GM18520 (cell line): ENCODE measurements around the gene ATXN7.
A peak's percentile ranks its signal among the peaks of the same experiment; 100 is the strongest.

Experiments
- ATAC-seq: cut with Tn5 transposase; IDR thresholded peaks from one replicate; pipeline ENCODE4 v1.9.1; 2021; ENCODE audit not compliant: unreplicated experiment

ATXN7 gene

GRCh38 chr3:63979093-63979885 lies 115.6 kb downstream of the ATXN7 start:
- ATAC-seq, result no peak

DNA sequence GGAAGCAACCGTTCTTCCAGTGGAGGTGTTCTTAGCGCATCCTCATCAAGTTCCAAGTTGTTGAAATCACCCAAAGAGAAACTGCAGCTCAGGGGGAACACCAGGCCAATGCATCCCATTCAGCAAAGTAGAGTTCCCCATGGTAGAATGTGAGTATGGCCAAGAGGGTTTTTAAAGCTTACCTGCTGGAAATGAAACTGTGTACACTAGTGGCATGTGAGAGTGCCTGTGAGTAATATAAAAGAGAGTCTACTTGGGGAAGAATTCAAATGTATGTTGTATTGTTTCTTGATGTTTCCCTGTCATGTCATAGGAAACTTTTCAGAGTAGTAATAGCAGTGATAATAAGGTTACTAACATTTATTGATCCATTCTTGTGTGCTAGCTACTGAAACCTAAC lies 116.4 kb downstream of the ATXN7 start:
- ATAC-seq, result no peak

GRCh38 chr3:63980830-63981498 lies 117.3 kb downstream of the ATXN7 start:
- ATAC-seq, result no peak

GRCh38 chr3:63981980-63982379 lies 118.3 kb downstream of the ATXN7 start:
- no peak for ATAC-seq

DNA sequence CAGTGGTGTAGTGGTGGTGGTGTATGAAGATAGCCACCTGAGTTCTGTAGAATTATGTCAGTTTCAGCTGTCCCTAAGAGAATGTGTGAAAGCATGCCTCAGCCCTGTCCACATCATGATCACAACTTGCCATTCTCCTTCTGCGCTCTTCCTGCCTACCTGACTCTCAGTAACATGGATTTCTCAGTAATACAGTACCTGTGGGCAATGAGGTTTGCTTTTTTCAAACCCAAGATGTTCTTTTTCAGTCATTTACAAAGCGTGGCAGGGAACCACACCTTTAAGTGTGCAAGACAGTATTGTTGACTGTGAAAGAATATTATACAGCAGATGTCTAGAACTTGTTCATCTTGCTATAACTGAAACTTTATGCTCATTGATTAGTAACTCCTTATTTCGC lies 120.7 kb downstream of the ATXN7 start:
- no peak for ATAC-seq

- no peak for ATAC-seq
Observed at GRCh38 chr3:63986146-63986545, 122.5 kb downstream of the ATXN7 start.

- ATAC-seq, result no peak
Observed at GRCh38 chr3:63986831-63987230, 123.2 kb downstream of the ATXN7 start.

DNA sequence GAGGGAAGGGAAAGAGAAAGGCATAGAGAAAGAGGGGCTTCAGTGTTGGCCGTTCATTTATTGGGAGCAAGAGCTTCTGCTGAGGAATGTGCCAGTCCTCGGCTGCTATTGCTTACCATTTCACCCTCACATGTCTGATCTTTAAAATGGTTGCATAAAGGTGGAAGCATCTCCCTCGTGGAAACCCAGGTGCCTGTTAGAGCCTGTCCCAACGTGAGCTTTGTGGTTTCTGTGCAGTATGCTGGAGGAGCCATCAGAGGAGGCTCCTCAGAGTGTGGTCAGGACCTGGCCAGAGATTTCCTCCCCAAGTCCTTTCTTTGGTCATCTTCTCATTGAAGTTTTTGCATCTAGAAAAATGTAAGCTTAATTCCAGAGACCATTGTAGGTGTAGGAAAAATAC lies 125.3 kb downstream of the ATXN7 start:
- ATAC-seq, result no peak

DNA sequence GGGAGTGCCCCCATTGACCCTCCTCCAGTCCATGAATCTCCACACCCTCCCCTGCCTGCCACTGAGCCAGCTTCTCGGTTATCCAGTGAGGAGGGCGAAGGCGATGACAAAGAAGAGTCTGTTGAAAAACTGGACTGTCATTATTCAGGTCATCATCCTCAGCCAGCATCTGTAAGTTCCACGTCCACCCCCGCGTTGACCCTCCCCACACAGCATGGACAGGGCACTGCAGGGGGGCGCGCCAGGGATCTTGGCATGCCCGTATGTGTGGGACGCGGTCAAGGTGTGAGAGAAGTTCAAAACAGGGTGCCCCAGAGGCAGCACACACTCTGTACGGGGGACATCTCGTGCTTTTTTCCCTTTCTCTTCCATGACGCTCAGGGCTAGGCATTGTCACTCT lies 126.5 kb downstream of the ATXN7 start:
- no peak for ATAC-seq

- ATAC-seq, result no peak
Observed at GRCh38 chr3:63990733-63991132, 127.1 kb downstream of the ATXN7 start.

DNA sequence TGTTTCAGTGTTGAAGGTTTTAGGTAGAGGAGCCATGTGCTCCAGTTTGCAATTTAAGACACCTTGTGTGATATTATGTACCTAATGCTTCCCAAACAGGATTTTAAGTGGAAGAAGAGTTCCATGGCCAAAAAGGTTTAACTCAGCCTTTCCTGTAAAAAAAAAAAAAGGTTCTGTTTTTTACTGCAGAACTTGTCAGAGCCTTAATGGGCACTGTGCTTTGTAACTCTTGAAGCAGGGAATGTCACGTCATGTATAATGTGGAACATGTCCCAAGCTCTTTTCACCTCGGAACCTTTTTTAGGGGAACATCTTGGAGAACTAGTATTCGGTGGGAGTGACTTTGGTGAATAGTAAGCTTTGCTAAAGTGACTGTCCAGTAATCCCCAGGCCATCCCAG lies 128.0 kb downstream of the ATXN7 start:
- no peak for ATAC-seq

DNA sequence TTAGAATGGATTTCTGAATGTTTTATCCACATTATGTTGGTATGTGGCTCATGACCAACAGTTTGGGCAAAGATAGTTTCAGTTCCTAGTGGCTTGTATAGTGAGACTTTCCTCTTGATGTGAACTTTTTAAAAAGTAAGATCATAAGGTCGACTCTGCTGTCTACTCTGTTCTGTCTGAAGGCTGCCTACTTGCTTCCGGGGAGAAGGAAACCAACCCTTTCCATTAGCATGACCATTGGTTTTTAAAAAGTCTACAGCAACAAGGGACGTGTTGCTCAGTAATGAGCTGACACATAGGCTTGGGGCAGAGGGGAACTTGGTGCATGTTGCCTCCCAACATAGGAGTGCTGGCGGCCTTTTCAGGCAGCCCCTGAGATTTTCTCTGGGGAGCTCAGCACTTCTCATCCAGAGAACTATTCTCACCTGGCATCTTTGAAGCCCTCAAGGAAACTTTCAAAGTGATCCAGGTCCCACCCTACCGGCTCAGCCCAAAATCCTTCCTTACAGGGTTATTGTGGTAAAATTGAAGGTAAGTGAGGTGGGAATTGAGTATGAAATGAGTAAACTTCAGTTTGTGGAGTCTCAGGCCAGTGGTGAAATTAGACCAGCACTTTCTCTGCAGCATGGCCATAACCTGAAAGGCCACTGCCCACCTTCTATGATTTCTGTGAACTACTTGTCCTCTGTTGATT lies 129.0 kb downstream of the ATXN7 start:
- ATAC-seq, result no peak

- peak; percentile 73 for ATAC-seq
Observed at GRCh38 chr3:63993653-63994079, 130.0 kb downstream of the ATXN7 start.

DNA sequence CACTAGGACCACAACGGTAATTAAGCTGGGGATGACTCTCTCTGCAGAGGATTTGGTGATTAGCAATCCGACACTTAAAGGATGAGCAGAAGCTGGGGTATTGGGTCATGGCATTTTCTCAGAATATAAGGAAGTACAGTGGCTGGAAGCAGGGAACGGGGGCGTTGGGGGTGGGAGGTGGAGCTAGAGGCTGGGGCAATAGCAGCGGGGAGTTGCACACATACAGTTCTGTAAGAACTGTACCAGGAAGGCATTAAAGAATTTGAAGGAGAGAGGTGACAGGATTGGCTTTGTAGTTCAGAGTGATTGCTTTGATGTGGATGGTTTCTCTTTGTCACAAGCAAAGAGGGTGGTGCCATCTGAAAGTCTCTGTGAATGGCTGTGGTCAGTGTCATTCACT lies 131.4 kb downstream of the ATXN7 start:
- no peak for ATAC-seq

- no peak for ATAC-seq
Observed at GRCh38 chr3:63998852-63999754, 135.4 kb downstream of the ATXN7 start.

- ATAC-seq, result no peak
Observed at GRCh38 chr3:64000453-64001055, 136.9 kb downstream of the ATXN7 start.

GRCh38 chr3:64002233-64002632 lies 138.6 kb downstream of the ATXN7 start:
- ATAC-seq, result no peak

DNA sequence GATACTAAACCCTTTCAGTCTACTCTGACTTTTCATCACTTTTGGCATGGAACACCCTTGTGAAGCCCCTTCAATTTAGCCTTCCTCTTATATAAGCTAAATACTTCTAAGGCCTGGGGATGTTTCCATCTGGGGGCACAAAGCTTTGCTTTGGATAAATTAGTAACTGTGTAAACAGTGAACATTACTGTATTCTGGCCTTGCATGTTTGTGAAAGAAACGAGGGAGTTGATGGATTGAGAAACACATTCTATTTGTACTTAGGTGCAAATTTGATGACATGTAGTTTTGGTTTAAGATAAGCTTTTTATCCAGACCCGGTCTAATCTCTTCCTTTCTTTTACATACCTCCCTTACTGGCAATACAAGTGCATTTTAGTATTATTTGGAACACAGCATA lies 139.9 kb downstream of the ATXN7 start:
- no peak for ATAC-seq

DNA sequence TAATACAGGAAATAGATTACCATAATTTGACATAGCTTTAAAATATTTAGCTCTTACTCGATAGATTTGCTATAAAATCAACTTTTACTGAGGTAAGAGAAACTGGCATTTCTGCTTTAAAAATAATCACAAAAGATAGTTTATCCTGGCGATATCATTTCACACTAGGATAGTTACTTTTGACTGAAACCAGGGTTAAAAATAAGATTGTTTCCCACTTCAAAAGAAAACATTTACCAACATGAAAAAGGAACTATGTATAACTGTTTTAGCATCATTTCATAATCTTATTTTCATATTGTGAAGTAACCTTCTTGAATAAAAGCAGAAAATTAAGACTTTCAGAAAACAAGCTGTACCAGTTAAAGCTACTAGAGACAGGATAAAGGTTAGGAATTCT lies 144.3 kb downstream of the ATXN7 start:
- ATAC-seq, result no peak

DNA sequence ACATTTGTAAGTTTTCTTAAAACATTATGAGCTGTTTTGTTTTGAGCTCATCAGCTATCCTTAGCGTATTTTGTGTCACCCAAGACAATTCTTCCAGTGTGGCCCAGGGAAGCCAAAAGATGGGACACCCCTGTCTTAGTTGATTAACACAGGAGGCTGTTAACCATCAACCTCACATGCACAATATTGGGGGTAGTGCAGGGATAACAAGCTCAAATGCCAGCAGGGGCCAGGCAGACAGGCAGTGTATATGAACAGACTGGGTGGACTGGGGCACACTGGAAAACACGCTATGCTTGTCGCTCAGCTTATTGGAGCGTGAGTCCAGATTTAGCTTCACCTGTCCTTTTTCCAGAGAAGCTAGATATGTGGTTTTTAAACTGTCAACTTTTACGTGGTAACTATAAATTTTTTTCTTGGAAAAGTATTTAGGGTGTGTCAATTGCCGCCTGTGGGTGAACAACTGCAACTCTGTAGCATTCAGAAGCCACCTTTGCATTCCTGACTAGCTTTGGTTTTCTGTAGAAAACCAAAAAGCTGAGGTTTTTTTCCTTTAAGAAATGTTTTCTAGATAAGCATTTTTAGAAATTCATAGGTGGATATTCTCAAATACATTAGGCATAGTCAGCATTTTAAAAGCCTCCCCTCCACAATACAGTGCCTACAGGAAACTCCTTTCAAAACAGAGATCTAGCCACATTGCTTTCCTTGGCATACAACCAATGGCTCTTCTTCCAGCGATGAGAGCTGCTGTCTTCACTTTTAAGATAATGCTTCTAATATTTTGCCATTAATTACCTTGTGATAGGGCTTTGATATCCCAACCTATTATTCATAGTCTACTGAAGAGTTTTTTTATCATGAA lies 145.1 kb downstream of the ATXN7 start:
- ATAC-seq, result no peak
